Fibroblast of skin of left biceps (primary cell): Measurements from ENCODE around the gene CNOT6.
"Not testable (repeated sequence)": the region's sequence is repeated elsewhere in the genome, so short reads cannot be mapped to it uniquely, and the experiment has no call there.

ENCODE experiments used
- DNase-seq, 2 experiments: peaks; one replicate each; pipeline ENCODE4 v3.0.0-alpha.2; 2013; ENCODE audit warnings: low read depth in 2 of 2

CNOT6 gene

DNA sequence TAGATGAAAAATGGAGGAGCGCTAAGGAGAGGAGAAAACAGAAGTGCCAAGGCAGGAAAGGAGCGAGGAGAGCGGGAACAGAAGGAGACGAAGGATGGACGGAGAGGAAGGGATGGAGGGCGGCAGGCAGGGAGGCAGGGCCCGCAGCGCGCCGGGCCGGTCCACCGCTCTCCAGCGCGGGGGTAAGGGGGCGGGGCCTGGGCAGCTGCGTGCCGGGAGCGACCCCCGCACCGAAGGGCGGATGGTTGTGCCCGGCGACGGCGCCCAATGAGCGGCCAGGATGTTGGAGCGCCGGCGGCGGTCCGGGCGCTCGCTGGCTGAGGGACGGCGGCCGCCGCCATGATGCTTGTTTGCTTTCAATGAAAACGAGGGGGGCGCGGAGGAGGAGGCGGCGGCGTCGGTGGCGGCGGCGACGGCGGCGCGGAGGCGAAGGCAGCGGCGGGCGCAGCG is at the start of gene CNOT6:
Gene CNOT6, plus strand, starts transcription at position 320 of the 450 bp plus-strand sequence. CDS start 34,898 bp downstream, outside the sequence.
- peak; percentile 87 to 89 for DNase-seq

DNA sequence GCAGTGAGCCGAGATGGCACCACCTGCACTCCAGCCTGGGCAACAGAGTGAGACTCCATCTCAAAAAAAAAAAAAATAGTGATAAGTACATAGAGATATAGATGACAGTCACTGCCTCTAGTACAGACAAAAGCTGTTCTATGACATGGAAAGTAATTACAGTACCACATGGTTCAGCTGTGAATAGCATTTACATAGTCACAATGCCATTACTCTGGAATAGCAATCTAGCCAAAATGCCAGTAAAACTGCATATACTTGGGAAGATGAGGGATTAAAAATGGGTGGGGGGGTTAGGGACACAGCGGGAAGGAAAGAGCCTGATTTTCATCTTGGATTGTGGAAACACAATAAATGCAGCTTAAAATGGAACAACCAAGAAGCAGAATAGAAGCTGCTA is 39.4 kb upstream of the CNOT6 start:
- no peak for DNase-seq

DNA sequence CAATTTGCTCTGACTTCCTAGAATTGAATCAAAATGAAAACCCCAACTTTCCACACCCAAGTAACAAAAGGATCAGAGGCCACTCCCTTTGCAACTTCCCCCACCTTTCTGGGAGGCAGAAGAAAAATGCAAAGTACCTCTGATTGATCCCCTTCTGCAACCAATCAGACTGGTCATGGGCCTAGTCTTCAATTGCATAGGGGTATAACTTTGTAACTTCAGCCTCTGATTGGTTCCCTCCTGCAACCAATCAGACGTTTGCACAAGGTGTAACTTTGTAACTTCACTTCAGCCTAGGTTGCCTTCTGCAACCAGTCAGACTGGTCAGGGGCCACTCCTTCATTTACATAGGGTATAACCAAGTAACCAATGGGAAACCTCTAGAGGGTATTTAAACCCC is 38.3 kb upstream of the CNOT6 start:
- DNase-seq = no peak

DNA sequence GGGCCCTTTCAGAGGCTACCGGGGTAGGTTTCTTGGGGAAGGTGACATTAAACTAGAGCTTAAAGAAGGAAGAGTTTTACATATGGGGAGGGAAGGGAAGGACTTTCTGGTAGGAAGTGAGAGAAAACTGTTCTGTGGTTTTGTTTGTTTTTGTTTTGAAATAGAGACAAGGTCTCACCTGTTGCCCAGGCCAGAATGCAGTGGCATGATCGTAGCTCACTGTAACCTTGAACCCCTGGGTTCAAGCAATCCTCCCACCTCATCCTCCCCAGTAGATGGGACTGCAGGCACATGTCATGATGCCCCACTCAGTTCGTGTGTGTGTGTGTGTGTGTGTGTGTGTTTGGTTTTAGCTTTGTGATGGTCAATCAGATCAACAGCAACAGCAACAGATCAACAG is 37.4 kb upstream of the CNOT6 start:
- DNase-seq = no peak

DNA sequence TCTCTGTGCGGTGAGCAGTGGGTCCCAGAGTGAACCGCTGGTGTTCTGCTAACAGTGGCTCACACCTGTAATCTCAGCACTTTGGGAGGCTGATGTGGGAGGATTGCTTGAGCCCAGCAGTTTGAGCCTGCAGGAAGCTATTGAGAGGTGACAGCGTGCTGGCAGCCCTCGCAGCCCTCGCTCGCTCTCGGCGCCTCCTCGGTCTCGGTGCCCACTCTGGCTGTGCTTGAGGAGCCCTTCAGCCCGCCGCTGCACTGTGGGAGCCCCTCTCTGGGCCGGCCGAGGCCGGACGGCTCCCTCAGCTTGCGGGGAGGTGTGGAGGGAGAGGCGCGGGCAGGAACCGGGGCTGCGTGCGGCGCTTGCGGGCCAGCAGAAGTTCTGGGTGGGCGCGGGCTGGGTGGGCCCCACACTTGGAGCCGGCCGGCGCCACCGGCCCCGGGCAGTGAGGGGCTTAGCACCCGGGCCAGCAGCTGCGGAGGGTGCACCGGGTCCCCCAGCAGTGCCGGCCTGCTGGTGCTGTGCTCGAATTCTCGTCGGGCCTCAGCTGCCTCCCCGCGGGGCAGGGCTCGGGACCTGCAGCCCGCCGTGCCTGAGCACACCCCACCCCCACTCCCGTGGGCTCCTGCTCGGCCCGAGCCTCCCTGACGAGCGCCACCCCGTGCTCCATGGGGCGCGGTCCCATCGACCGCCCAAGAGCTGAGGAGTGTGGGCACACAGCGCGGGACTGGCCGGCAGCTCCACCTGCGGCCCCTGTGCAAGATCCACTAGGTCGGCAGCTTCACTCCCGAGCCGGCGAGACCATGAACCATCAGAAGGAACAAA is 35.1 kb upstream of the CNOT6 start:
- DNase-seq = not testable (repeated sequence)

DNA sequence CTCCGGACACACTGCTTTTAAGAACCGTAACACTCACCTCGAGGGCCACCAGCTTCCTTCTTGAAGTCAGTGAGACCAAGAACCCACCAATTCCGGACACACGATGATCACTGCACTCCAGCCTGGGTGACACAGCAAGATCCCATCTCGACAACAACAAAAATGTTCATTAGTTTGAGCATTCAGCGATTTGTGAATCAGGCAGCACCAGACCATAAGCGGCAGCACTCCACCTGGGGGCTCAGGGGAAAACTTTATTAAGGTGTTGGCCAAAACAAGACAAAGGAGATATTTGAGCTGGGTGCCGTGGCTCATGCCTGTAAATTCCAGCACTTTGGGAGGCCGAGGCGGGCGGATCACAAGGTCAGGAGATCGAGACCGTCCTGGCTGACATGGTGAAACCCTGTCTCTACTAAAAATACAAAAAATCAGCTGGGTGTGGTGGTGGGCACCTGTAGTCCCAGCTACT is 34.5 kb upstream of the CNOT6 start:
- not testable (repeated sequence) for DNase-seq

DNA sequence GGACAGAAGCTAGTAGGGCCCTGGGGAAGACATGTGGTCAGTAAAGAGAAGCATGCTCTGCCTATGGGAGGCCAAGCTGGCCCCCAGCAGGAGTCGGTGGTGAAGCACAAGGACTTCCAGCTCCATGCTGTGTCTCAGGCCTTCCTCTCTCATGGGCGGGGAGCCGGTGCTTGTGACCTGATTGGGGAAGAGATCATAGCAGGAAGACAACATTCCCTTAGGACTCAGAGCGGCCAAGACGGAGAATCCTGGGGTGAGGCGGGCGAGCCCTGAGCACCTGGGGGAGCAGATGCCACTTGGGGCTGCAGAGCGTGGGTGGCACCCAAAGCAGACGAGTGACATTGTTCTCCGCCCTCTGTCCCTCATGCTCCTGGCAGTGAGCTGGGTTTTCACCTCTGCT is 33.3 kb upstream of the CNOT6 start:
- no peak for DNase-seq

DNA sequence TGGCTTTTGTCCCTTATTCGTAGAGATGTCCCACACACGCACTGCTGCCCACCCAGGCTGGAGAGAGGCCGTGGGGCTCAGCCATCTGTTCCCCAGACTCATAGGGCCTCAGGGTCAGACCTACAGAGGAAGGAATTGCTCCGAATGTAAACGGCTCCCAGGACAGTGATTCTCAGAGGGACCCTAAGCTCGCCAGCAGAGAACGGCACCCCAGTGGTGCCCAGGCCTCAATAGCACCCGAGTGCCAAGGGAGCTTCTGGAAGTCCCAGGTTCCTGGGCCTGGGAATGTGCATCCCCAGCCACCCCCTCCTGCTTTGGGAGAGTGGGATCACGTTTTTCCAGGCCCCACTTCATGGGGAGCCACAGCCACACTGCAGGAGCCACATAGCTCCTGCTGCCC is 32.9 kb upstream of the CNOT6 start:
- DNase-seq = no peak

DNA sequence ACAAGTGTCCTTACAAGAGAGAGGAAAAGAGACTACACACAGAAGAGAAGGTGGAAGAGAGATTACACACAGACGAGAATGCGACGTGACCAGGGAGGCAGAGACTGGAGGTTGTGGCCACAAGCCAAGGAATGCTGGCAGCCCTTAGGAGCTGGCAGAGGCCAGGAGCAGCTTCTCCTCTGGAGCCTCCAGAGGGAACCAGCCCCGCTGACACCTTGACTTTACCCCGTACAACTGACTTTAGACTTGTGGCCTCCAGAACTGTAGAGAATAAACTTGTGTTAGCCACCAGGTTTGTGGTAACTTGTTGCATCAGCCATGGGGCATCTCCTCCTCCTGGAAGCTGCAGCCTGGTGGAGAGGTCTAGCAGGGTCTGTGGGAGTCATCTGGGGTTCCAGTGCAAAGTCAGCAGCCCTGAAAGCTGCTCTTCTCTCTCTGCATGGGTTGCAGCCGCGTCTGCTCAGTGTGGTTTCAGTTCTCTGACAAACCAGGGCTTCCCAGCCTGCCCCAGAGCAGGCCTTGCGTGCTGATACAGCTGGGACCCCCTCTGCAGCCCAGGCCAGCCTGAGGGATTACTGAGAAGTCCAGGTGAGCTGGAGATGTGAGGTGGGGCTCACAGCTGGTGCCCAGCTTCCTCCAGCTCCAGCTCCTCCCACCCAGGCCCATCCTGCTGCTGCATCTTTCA is 30.8 kb upstream of the CNOT6 start:
- DNase-seq = no peak

DNA sequence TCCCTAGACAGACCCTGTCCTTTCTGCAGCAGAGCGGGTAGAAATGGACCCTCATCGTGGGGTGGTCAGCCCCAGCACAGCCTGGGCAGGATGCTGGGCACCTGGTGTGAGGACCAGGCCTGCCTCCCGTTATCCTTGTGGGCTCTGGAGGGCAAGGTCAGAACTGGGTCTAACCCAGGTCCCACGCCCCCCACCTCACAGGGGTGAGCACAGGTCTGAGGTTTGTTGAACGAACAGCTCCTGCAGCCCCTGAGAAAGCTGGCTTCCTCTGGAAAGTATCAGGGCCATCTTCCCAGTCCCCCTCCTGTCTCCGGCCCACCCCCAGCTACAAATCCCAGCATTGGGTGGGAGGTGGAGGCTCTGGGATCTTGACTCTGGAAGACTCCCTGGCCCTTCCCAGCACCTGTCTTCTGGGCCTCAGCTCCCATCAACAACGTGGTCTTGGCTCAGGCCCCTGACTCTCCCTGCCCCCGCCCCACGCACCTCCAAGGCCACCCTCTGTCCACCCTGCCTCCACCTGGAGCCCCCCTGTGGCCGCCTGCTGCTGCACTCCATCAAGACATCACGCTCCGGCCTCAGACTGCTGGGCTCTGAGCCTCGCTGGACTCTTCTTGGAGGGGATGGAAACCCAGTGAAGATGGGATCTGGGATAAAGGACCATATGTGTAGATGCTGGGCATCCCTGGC is 30.1 kb upstream of the CNOT6 start:
- no peak for DNase-seq

DNA sequence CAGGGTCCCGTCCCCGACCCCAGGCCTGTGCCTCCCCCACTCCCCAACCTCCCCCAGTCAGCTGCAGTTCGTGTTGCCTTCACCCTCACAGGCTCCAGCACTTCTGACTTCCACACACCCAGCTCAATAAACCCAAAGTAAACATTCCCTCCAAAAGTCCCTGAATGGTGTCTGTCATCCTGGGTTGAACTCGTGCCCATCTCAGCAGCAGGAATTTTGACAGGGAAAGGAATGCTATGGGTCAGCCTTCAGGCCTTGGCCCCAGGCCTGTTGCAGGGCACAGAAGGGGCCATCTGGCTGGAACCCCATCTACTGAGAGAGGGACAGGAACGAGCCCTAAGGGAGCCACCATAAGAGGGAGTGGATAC is 29.6 kb upstream of the CNOT6 start:
- DNase-seq = no peak

DNA sequence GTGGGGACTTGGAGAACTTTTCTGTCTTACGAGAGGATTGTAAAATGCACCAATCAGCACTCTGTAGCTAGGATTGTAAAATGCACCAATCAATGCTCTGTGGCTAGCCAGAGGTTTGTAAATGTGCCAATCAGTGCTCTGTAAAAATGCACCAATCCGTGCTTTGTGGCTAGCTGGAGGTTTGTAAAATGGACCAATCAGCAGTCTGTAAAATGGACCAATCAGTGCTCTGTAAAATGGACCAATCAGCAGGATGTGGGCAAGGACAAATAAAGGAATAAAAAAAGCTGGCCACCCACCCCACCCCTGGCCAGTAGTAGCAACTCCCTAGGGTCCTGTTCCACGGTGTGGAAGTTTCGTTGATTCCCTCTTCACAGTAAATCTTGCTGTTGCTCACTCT is 29.1 kb upstream of the CNOT6 start:
- not testable (repeated sequence) for DNase-seq

DNA sequence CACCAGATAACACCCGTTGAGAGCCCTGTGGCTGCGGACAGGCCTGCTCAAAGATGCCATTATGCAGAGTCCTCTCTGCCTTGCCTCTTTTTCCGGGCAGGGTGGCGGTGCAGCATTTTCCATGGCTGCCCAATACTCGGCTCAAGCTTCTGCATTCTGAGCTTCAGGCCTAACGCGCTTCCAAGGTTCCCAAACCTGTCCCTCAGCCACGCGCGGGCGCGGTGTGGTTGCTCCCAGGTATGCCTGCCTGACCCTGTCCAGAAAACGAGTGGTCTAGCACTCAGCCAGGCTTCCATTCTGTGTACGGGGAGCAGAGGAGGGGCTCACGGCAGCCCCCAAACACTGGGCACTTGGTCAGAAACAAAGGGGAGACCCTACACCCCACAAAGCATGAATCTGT is 27.9 kb upstream of the CNOT6 start:
- no peak for DNase-seq

DNA sequence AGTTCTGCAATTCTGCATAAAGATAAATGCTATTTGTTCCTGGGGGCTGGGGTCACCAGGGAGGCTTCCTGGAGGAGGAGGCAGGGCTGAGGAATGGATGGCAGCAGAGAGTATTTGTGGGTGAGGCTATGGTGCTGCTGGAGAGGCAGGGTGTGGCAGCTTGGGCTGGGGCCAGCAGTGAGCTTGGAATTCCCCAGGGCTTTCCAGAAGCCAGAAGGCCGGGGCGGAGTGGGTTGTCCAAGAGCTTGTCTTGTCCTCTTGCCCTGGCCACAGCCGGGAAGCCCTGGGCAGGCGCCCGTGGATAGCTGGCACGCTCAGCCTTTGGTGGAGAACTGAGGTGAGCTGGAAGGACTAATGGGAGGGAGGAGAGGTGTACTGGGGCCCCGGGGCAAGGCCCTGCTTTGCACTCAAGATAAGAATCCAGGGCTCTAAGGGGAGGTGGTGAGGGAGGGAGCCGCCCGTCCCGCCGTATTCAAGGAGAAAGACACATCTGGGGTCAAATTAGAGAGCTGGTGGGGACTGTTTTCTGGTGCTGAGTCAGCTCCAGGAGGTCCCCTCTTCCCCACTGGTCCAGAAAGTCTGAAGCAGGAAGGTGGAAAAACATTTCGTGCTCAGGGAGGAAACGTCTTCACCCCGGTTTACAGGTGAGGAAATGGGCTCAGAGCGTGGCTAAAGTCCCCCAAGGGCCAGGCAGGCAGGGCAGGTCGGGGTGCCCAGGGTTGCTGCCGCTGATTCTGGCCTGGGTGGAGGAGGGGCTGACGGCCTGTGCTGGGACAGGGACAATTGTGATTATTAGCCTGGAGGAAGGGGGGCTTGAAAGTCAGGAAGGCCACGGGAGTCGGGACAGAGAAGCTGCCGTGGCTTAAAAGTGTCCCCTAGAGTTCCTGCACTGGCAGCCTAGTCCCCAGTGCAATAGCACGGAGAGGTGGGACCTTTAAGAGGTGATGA is 26.9 kb upstream of the CNOT6 start:
- DNase-seq = no peak

DNA sequence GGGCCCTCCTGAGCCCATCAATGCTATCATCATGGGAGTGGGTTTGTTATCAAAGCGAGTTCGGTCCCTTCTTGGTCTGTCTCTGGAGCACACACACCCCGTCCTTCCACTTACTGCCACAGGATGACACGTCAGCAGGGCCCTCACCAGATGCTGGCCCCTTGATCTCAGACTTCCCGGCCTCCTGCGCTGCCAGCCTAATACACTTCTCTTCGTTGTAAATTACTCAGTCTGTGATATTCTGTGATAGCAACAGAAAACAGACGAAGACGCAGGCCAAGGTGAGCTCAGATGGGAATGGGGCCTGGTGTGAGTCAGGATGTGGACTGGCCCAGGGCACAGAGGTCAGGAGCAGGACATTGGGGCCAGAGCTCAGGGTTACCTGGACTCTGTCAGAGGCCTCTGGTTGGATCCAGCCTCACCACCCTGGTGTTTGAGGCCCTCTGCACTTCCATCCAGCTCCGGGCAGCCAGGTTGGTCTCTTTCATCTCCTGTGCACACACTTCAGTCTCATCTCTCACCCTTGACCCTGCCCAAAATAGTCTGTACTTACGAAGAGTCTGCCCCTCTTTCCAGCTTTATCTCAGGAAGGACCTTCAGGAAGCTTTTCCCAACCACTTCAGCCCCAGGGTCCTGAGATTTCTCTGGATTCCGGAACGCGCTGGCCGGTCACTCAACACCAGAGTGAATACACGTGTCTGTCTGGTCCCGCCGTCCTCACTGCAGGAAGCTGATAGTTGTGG is 26.0 kb upstream of the CNOT6 start:
- no peak for DNase-seq

DNA sequence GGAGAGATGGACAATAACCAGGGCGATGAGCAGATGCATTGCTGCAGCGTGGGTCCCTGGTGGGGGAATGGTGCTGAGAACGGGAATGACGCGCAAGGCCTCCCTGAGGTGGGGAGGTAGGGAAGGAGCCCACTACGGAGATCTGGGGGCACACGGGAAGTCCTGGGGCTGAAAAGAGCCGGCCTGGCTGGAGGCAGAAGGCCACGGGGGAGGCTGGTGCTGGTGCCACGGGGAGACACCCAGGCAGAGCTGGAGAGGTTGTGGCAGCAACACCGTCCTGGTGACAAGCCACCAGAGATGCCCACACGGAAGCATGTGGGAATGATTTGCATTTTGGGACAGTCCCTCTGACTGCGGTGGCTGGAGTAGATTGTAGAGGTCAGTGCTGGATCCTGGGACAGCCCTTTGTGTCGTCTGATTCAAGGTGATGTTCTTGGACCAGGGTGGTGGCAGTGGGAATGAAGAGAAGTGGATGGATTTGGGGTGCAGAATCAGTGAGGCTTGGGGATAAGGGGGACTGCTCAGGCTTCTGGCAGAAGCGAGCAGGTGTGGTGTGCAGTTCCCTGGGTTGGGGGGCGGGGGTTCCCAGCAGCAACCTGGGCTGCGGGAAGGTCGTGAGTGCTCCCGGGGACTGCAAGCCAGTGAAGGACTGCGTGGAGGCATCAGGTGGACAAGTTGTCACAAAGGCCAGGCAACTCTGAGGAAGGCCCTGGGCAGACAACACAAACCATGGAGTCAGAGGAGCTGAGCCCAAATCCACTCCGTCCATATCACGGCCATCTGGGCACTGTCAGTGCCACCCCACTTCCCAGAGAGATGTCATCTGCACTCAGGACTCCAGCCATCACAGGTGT is 25.2 kb upstream of the CNOT6 start:
- DNase-seq = no peak

DNA sequence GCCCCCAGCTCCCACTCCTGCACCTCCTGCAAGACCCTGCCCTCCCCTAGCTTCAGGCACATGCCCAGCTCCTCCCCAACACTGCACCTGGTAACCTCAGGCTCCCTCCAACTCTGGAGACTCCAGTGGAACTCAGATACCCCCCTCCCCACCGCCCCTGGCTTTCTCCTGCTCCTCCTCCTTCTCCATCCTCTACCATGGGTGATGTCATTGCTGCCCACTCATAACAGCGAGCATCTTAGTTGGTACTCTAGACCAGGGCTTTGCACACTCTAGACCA is 24.7 kb upstream of the CNOT6 start:
- no peak for DNase-seq

DNA sequence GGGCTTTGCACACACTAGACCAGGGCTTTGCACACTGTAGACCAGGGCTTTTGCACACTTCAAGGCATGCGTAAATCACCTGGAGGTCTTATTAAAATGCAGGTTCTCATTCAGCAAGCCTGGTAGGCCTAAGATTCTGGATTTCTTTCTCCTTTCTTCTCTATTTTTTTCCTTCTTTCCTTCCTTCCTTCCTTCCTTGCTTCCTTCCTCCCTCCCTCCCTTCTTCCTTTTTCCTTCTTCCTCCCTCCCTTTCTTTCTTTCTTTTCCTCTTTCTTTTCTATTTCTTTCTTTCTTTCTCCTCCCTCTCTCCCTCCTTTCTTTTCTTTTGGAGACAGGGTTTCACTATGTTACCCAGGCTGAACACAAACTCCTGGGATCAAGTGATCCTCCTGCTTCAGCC is 24.3 kb upstream of the CNOT6 start:
- no peak for DNase-seq

DNA sequence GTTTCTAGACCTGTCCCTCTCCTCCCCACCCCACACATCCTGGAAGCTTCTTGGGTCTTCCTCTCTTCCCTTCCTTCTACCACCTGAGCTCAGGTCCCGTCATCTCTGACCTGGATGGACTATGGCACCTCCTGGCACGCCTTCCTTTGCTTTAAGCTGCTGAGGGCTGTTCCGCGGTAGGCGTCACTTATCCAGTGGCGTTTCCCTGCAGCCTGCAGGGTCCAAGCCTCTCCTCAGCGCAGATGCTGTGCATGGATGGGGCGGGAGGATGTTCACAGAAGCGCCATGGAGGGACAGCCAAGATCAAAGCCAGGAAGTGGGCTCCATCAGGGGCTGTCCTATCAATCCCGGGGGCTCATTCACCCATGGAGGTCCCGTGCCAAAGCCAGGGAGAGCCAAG is 23.8 kb upstream of the CNOT6 start:
- no peak for DNase-seq

DNA sequence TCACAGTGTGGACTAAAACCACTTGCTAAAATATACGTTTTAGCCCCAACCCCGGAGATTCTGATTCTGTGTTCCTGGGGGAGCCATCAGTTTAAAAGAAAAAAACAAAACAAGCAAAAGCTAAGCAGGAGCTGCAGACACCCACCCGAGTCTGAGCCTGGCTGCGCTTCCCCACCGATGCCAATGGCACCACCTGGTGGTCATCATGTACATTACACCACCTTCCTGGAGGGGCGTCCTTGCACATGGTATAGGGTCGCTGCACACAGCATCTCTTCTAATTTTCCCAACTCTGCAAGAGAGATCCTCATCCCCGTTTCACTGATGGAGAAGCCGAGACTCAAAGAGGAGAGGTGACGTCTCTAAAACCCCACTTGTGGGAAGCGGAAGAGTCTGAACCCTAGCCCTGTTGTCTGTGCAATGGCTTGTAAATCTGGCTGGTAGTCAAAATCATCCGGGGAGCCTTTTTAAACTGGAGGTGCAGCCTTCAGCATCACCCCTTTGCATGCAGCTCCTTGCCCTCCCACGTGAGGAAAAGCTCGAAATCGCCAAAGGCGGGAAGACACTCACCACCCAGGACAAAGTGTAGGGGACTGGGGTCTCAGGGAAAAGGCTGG is 23.1 kb upstream of the CNOT6 start:
- DNase-seq = peak; percentile 12 to 13
